ENCODE measurements around the gene RGL4. TPM values are rescaled to one million over a fixed set of nuclear protein-coding genes. Genes with fewer than 3 reads are reported as not detected.
A peak's percentile ranks its signal among the peaks of the same experiment; 100 is the strongest.
"Not testable (repeated sequence)": the region's sequence is repeated elsewhere in the genome, so short reads cannot be mapped to it uniquely, and the experiment has no call there.

RGL4 gene
- total RNA-seq, 6 experiments from 2014 or later, result not detected

- TF ChIP-seq CTCF (IDR thresholded peaks at IDR 0.05) (no peak), POLR2A (IDR thresholded peaks at IDR 0.05) (no peak)
- no peak for ATAC-seq
- WGBS (ENCODE audit: insufficient coverage, low coverage, low lambda C conversion rate, missing lambda C conversion rate), result 95% methylated on average over 7 of the region's 7 CpGs
- Histone ChIP-seq H3K27me3 (no peaks in the 10 kb centered on the region), H3K9me3 (no peaks in the 10 kb centered on the region), H3K36me3 (no peaks in the 10 kb centered on the region), H3K4me1 (peaks cover 0 to 15% (median 5%) of the 10 kb centered on the region in 4 donors), H3K27ac (no peak overlapping the region), H3K4me3 (no peak overlapping the region)
- peak in 1 of 3 donors; percentile 37 for DNase-seq
- intact Hi-C loops (cut with DNase I), result no loop called here
These were observed 17.7 kb upstream of the RGL4 start for GRCh38 chr22:23673050-23673620.

GRCh38 chr22:23673826-23674690 lies 16.8 kb upstream of the RGL4 start:
- 76% methylated on average over 6 of the region's 26 CpGs for WGBS (ENCODE audit: insufficient coverage, low coverage, low lambda C conversion rate, missing lambda C conversion rate)
- ATAC-seq (no peak), DNase-seq (peak in 1 of 3 donors; percentile 43)
- Histone ChIP-seq H3K9me3 (no peaks in the 10 kb centered on the region), H3K36me3 (no peaks in the 10 kb centered on the region), H3K4me3 (no peak overlapping the region), H3K27me3 (no peaks in the 10 kb centered on the region), H3K4me1 (peaks cover 0 to 15% (median 5%) of the 10 kb centered on the region in 4 donors), H3K27ac (no peak overlapping the region)
- TF ChIP-seq CTCF (IDR thresholded peaks at IDR 0.05), result no peak
- intact Hi-C loops (cut with DNase I), result no loop called here

GRCh38 chr22:23674886-23675501 lies 15.8 kb upstream of the RGL4 start:
- intact Hi-C loops (cut with DNase I); H3K36me3 ChIP-seq; H3K4me3 ChIP-seq; H3K27me3 ChIP-seq; H3K9me3 ChIP-seq; H3K27ac ChIP-seq; ATAC-seq: not testable (repeated sequence)
- peak in 1 of 3 donors; percentile 22 for DNase-seq
- peaks cover 0 to 15% (median 5%) of the 10 kb centered on the region in 4 donors for H3K4me1 ChIP-seq
- WGBS (ENCODE audit: insufficient coverage, low coverage, low lambda C conversion rate, missing lambda C conversion rate), result 90% methylated on average over 2 of the region's 6 CpGs

GRCh38 chr22:23675502-23676415 lies 15.1 kb upstream of the RGL4 start:
- Histone ChIP-seq H3K9me3 (no peaks in the 10 kb centered on the region), H3K27me3 (no peaks in the 10 kb centered on the region), H3K4me1 (peaks cover 0 to 15% (median 5%) of the 10 kb centered on the region in 4 donors), H3K27ac (no peak overlapping the region), H3K4me3 (no peak overlapping the region), H3K36me3 (no peaks in the 10 kb centered on the region)
- peak in 2 of 3 donors; percentile 48 to 66 for DNase-seq
- ATAC-seq, result peak; percentile 58 to 86 (median 76)
- TF ChIP-seq POLR2A (IDR thresholded peaks at IDR 0.05), result no peak
- TF ChIP-seq CTCF (IDR thresholded peaks at IDR 0.05), result no peak
- intact Hi-C loops (cut with DNase I), result no loop called here
- 11% methylated on average over 3 of the region's 17 CpGs for WGBS (ENCODE audit: insufficient coverage, low coverage, low lambda C conversion rate, missing lambda C conversion rate)

GRCh38 chr22:23676841-23677700 lies 13.7 kb upstream of the RGL4 start:
- H3K9me3 ChIP-seq; H3K27me3 ChIP-seq; intact Hi-C loops (cut with DNase I); ATAC-seq; H3K36me3 ChIP-seq; H3K27ac ChIP-seq; DNase-seq; H3K4me3 ChIP-seq: not testable (repeated sequence)
- H3K4me1 ChIP-seq, result peaks cover 0 to 15% (median 5%) of the 10 kb centered on the region in 4 donors
- 100% methylated on average over 1 of the region's 12 CpGs for WGBS (ENCODE audit: insufficient coverage, low coverage, low lambda C conversion rate, missing lambda C conversion rate)
